Calu3 (cell line): ENCODE measurements around the gene GRM1. TPM values are rescaled to one million over a fixed set of nuclear protein-coding genes. Genes with fewer than 3 reads are reported as not detected.

Source experiments
- BruUV-seq: library from RNA; stranded (reverse); fragments of 400-500 nt; replicated peaks from 2 replicates; lab custom pipeline; 2021; lab: Mats Ljungman, UMichigan
- CTCF ChIA-PET: fragments of 300-600 bp; sonication (Branson Sonifier 250); formaldehyde crosslinking; loops from one replicate; lab custom pipeline; 2022; ENCODE audit warnings: antibody characterized with exemption; lab: Charles Lee
- DNase-seq: peaks from one replicate; pipeline ENCODE4 v3.0.0; 2022
- H3K27ac Mint-ChIP-seq: one replicate; pipeline ENCODE4 v1.8.0; 2022; ENCODE audit warnings: mixed read lengths; ENCODE audit not compliant: unreplicated experiment
- H3K27me3 Mint-ChIP-seq: one replicate; pipeline ENCODE4 v1.8.0; 2022; ENCODE audit warnings: mixed read lengths; ENCODE audit not compliant: unreplicated experiment
- H3K36me3 Mint-ChIP-seq: one replicate; pipeline ENCODE4 v1.8.0; 2022; ENCODE audit warnings: mild to moderate bottlenecking, moderate library complexity, mixed read lengths; ENCODE audit not compliant: insufficient read depth, unreplicated experiment
- H3K4me1 Mint-ChIP-seq: one replicate; pipeline ENCODE4 v1.8.0; 2022; ENCODE audit warnings: mild to moderate bottlenecking, low read depth, mixed read lengths; ENCODE audit not compliant: unreplicated experiment
- H3K4me3 Mint-ChIP-seq: one replicate; pipeline ENCODE4 v1.8.0; 2022; ENCODE audit warnings: mild to moderate bottlenecking, low read depth, moderate library complexity, mixed read lengths; ENCODE audit not compliant: unreplicated experiment
- H3K9me3 Mint-ChIP-seq: one replicate; pipeline ENCODE4 v1.8.0; 2022; ENCODE audit warnings: low read depth, mixed read lengths; ENCODE audit not compliant: unreplicated experiment
- CTCF ChIP-seq: fragments of 200-600 bp; IDR thresholded peaks from one replicate; pipeline ENCODE4 v1.8.0; 2022; ENCODE audit warnings: antibody characterized with exemption; ENCODE audit not compliant: unreplicated experiment
- intact Hi-C: fragments of 100-400 bp; cut with micrococcal nuclease; formaldehyde crosslinking; loops from one replicate; pipeline ENCODE4 v1.10.0; 2022; ENCODE audit not compliant: unreplicated experiment
- total RNA-seq: library from RNA; stranded (reverse); gene quantifications from 2 replicates; pipeline ENCODE4 v1.2.3, GENCODE V29; 2022

GRM1 gene
- total RNA-seq, 1 experiment from 2014 or later: not detected

- H3K4me3 Mint-ChIP-seq: no peak overlapping the region
- CTCF ChIA-PET: no interaction called here
- H3K9me3 Mint-ChIP-seq: no peaks in the 10 kb centered on the region
- H3K4me1 Mint-ChIP-seq: no peaks in the 10 kb centered on the region
- H3K27me3 Mint-ChIP-seq: no peaks in the 10 kb centered on the region
- H3K27ac Mint-ChIP-seq: no peak overlapping the region
- no TSS peak for BruUV-seq
- intact Hi-C loops: no loop called here
- DNase-seq: no peak
- H3K36me3 Mint-ChIP-seq: no peaks in the 10 kb centered on the region
- no peak for TF ChIP-seq CTCF
Measured at GRCh38 chr6:146026873-146027272, 2.0 kb upstream of the GRM1 start.

- H3K36me3 Mint-ChIP-seq: no peaks in the 10 kb centered on the region
- no peak for DNase-seq
- no TSS peak for BruUV-seq
- no peak for TF ChIP-seq CTCF
- H3K4me1 Mint-ChIP-seq: no peaks in the 10 kb centered on the region
- H3K9me3 Mint-ChIP-seq: no peaks in the 10 kb centered on the region
- H3K27me3 Mint-ChIP-seq: no peaks in the 10 kb centered on the region
- no peak overlapping the region for H3K27ac Mint-ChIP-seq
- no peak overlapping the region for H3K4me3 Mint-ChIP-seq
- intact Hi-C loops: no loop called here
- CTCF ChIA-PET: no interaction called here
Measured at GRCh38 chr6:146027586-146028251, 1.1 kb upstream of the GRM1 start.

GRCh38 chr6:146028252-146028795, 538 bp upstream of the GRM1 start:
- H3K4me1 Mint-ChIP-seq: no peaks in the 10 kb centered on the region
- CTCF ChIA-PET: no interaction called here
- no peaks in the 10 kb centered on the region for H3K36me3 Mint-ChIP-seq
- no peaks in the 10 kb centered on the region for H3K9me3 Mint-ChIP-seq
- no TSS peak for BruUV-seq
- peak; percentile 9 for DNase-seq
- no peaks in the 10 kb centered on the region for H3K27me3 Mint-ChIP-seq
- intact Hi-C loops: no loop called here
- no peak for TF ChIP-seq CTCF
- no peak overlapping the region for H3K4me3 Mint-ChIP-seq
- no peak overlapping the region for H3K27ac Mint-ChIP-seq

- H3K27ac Mint-ChIP-seq: no peak overlapping the region
- H3K27me3 Mint-ChIP-seq: no peaks in the 10 kb centered on the region
- H3K9me3 Mint-ChIP-seq: no peaks in the 10 kb centered on the region
- CTCF ChIA-PET: no interaction called here
- H3K36me3 Mint-ChIP-seq: no peaks in the 10 kb centered on the region
- H3K4me1 Mint-ChIP-seq: no peaks in the 10 kb centered on the region
- H3K4me3 Mint-ChIP-seq: no peak overlapping the region
- no TSS peak for BruUV-seq
- TF ChIP-seq CTCF: no peak
- intact Hi-C loops: no loop called here
- DNase-seq: no peak
Measured at GRCh38 chr6:146029573-146030184, 817 bp downstream of the GRM1 start.
